Pons (tissue), 1 donor: ENCODE measurements around the gene PHF21B.
"Not testable (repeated sequence)": the region's sequence is repeated elsewhere in the genome, so short reads cannot be mapped to it uniquely, and the experiment has no call there.

ENCODE experiments used
- DNase-seq: peaks from one replicate; pipeline ENCODE4 v3.0.0-alpha.2; 2016; ENCODE audit warnings: low spot score

PHF21B gene

DNA sequence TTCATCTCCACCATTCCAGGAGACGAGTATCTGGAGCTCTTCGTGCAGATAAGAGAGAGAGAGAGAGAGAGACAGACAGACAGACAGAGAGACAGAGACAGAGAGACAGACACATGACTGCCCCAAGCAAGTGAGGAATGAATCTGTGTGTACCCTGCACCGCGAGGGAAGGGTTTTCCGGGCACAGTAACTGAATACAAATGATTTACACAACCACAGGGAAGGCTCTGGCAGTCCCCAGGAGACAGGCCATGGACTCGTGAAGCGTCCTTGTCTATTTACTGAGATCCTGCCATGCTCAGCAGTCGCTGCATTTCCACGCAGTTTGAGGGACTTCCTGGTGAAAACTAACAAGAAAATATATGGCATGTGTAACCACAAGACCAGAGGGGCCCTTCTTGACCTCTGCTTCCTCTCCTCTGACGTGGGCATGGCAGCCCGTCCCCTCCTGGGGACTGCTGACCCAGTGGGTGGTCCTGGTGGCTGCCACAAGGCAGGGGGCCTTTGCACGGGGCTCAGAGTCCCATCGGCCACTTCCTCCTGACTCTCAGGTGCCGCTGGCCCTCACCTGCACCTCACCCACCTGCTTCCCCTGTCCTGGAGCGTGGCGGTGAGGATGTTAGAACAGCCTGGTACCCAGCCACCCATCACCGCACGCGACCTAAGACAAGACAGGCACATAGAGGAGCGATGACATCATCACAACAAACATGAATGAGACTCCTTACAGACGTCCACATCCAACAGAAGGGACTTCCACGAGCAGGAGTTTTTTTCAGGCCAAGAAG, 75.9 kb downstream of the PHF21B start:
- DNase-seq = no peak

DNA sequence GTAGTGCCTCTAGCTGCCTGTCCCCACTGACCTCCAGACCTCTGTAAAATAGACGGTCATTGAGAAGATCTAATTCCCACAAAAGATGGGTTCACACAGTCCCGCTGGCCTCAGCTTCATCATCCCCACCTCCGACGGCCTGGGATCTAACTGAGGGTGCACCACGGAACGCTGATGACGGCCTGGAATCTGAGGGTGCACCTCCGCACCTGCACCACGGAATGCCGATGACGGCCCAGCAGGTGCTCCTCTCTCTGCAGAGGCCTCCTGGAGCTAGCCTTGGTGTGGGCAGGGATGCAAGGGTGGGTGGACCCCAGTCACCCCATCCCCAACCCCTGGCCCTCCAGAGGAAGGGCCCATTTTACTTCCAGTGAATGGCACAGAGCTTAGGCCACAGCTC, 77.3 kb downstream of the PHF21B start:
- DNase-seq = no peak

DNA sequence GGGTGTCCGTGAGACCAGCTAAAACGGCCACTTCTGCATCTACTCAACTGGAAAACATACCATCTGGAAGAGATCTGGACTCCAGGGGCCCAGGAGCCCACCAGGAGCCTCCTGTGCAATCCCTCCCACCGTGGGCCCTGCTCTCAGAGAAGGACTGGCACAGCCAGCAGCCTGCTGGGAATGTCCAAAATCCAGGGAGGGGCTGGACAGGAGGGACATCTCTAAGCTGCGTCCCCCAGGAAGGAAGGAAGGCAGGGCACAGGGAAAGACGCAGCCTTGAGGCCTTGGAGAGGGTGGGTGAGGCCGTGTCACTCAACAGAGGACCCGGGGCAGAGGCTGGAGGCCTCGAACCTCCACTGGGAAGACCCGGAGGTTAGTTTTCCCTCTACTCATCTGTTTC, 78.0 kb downstream of the PHF21B start:
- no peak for DNase-seq

DNA sequence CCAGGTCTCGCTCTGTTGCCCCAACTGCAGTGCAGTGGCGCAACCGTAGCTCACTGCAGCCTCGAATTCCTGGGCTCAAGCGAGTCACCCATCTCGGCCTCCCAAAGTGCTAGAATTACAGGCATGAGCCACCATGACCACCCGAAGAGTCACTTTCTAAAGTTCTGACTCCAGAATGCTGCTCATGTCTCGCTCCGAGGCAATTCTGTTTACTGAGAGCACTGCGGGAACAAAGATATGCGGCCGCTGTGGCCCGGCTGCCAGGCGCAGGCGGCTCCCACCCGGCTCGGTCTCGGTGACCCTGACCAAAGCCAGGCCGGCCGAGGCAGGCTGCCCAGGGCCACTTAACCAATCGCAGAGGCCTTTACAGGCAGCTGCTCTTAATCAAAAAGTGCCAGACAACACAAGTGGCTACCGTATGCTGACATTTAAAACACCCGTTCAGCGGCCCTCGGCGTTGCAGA, 78.7 kb downstream of the PHF21B start:
- peak; percentile 5 for DNase-seq

DNA sequence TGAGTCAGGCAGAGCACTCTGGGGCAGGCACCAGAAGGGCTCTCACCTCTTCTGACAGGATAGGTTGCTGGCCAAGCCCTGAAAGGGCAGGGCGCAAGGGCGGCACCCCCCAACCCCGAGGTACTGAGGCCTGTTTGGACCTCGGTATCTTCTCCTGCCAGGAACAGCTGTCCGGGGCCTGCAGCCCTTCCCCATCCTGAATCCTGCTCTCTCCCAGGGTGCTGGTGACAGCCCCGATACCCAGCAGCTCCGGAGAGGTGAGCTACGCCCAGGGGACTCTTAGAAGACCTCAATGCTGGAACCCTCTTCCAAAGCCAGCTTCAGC, 79.1 kb downstream of the PHF21B start:
- no peak for DNase-seq

DNA sequence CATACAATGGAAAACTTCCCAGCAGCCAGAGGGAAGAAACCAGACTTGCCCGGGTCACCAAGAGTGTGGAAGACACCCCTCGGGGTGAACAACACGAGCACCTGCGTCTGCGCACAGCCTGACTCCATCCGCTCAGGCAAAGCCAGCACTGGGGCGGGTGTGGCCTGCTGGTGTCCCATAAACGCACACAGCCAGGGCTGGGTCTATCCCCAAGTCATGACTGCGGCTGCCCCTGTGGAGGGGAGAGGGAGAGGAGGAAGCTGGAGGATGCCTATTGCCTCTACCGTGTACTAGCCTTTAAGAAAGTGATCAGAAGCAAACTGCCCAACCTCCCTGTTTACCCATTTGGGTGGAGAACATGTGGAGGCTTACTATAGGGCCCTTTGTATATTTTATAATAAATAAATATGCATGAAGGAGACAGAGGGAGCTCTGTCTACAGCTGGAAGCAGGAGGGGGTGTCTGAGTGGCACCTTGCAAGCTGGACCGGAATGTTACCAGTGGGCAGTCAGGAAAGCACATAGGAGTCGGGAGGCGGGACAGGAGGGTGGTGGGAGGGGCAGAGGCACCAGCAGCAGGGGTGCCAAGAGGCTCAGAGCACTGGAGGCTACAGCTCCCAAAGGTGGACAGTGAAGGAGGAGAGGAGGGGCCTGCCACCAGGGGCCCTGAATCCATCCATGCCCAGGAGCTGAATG, 79.6 kb downstream of the PHF21B start:
- no peak for DNase-seq

DNA sequence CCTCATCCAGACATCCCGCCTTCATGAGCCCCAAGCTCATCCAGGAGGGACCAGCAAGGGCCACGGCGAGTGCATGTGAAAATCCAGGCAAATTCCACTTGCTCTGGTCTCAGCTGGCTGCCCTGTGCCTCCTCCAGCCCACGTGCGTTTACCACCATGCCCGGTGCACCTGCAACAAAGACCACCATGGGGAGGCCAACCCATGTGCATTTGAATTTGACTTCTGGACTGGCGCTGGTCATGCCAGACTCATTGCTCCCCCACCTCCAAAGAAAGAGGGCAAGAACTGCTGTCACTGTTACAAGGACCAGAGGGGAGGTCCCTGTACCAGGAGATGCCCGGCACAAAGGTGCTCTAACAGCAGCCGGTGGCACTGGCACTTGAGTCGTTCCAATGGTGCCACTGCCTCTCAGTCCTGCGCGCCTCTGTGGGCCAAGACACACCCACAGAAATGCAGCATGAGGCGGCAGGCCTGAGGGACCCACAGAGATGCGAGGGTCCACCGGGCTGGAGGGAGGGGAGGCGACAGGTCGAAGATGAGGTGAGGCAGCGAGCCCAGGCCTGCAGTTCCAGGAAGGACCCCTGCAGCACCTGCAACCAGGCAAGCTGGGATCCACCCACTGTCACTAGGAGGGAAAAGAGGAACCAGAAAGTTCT, 80.3 kb downstream of the PHF21B start:
- no peak for DNase-seq

DNA sequence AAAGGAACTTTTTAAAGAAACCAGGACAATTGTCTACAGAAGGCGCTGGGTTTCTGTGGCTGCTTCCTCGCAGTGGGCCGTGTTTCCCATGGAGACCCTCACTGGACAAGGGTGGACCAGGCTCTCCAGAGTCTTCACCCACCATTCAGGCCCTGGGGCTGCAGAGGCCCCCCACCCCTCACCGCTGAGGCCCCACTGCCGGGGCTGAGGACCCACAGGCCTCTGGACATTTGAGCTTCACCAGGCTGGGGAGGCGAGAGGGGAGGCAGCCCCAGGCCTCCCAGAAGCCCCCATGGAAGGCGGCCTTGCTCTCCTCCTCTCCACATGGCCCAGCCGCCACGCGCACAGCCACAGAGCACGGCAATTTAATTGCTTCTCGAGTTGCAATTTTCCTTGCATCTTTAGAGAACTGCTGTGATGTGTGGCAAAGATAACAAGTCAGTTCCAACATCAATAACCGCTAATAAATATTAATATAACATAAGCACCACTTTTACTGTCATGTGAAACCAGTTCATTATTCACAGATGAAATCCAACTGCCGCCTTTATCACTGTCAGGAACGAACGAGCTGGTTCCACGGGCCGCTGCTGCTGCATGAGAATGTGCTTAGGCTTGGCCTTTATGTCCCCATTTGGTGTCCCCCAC, 81.0 kb downstream of the PHF21B start:
- no peak for DNase-seq

DNA sequence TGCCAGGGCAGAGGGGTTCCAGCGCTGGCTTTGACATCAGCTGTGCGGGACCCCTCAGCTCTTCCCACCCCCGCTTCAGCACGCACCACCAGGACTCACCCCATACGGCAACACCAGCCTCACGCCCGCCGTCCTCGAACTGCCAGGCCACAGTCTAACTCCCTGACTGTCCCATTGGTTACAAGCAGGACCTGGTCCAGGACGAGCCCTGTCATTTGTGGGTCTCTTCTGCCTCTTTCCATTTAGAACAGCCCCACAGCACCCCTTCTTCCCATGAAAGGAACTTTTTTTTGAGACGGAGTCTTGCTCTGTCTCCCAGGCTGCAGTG, 81.7 kb downstream of the PHF21B start:
- DNase-seq = no peak

DNA sequence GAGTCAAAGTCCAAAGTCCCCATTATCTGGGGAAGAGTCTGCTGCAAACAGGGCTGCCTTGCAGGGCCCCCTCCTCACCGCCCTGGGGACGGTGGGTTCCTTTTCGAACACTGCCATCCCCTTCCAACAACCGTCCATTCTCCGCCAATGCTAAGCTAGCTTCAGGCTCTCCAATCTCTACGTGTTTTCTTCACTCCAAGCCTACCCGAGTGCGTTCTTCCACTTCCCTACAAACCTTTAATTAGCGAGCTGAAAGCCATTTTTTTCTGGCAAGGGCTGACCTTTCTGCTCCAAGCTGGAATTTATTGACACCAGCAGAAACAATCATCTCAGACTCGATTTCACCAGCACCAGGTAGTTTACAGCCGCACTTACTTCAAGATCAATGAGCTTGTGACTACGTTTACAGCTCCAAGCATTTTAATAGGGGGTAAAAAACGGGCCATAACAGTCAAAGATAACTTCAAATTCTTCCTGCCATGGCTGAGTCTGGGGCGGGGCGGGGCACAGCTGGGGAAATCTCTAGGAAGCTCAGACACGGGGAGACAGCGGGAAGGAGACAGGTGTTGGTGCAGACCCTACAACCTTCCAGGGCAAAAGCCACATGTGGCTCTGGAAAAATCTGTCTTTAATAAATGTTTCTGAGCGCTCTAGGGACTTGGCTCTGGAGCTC, 82.2 kb downstream of the PHF21B start:
- DNase-seq = no peak

DNA sequence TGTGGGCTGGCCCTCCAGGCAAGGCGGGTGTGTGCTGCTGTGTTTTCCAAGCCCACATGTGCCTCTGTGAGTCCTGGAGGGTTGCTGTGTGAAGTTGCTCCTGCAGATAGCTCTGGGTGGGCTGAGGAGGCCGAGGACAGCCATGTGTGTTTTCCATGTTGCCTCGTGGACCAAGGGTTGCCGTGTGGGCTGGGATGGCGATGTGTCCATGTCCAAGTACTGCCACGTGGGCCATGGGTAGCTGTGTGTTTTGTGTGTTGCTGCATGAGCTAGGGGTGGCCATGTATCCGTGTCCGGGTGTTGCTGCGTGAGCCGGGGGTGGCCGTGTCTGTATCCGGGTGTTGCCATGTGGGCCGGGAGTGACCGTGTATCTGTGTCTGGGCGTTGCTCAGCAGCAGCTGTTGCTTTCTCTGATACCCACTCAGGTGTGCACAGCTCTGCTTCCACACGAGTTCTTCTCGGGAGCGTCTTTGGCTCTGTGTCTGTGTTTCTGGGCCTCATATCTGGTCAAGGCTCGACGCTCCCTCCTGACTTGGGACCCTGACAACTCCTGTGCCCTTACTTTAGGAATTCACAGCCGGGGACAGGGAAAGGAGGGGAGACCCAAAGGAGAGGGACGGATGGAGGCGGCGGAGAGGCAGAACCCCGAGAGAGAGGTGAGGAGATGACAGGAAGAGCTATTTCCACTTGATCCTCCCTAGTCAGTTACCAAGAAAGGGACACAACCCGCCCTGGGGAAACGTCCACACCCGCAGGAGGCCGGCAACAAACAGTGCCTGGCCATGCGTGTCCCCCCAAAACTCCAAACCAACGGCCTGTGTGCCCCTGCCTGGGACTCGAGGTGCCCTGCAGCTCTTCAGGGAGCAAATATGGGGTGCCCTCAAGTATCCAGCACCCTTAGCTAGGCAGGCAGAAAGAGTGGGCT, 83.1 kb downstream of the PHF21B start:
- no peak for DNase-seq

DNA sequence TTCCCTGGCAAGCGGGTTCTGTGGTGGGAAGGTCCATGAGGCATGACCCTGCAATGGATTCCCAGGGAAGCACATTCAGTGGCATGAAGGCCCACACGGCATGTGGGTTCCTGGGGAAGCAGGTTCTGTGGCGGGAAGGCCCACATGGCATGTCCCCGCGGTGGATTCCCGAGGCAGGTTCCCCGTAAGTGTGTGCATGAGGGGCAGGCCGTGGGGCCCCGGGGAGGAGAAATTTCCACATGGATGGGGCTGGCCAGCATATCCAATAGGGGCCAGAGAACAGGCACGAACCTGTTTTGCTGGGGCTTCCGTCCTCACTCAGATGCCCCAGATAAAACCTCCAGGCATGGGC, 83.7 kb downstream of the PHF21B start:
- no peak for DNase-seq

DNA sequence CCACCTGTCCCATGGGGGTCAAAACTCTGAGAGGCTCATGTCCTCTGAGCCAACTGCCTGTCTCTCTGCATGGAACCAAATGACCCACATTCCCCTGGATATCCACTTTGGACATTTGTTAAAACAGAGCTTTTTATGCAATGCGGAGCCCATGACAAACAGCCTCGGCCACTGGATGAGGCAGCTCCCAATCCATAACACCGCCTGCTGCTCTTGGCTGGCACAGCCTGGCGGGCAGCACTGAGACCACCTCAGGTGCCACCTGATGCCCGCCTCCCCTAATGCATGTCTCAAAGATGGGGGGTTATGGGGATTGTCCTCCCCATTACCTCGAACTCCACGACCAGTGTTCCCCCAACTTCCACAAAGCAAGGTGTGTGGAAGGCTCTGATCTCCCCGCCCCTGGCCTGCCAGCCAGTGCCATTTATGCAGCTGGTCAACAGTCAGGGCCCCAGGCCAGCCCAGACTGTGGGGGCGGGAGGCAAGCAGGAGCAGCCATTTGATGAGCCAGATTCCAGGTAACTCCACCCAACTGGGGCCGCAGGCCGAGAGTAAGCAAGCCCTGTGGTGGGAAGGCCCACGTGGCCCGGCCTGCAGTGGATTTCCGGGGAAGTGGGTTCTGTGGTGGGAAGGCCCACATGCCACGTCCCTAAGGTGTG, 84.2 kb downstream of the PHF21B start:
- DNase-seq = no peak

DNA sequence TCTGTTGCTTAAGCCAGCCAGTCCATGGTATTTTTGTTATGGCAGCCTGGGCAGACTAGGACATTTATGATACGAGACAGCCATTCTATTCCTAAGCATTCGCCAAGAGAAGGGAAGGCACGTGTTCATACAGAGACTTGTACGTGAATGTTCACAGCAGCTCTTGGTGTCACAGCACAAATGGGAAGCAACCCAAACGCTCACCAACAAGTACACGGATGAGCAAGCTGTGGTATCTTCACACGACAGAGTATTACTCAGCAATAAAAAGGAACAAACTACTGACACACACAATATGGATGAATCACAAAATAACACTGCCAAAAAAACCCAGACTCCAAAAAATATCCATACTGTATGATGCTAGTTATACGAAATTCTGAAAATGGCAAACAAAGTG, 85.1 kb downstream of the PHF21B start:
- no peak for DNase-seq

DNA sequence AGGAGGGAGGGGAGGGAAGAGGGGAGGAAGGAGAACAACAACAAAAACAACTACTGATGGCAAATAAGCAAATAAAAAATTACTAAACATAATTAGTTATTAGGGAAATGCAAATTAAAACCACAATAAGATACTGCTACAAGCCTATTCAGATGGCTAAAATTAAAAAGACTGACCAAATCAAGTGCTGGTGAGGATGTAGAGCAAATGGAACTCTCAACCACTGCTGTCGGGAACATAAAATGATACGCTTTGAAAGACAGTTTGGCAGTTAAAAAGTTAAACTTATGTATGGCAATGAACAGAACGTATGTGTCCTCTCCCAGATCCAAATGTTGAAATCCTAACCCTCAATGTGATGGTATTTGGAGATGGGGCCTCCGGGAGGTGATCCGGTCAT, 85.7 kb downstream of the PHF21B start:
- no peak for DNase-seq

DNA sequence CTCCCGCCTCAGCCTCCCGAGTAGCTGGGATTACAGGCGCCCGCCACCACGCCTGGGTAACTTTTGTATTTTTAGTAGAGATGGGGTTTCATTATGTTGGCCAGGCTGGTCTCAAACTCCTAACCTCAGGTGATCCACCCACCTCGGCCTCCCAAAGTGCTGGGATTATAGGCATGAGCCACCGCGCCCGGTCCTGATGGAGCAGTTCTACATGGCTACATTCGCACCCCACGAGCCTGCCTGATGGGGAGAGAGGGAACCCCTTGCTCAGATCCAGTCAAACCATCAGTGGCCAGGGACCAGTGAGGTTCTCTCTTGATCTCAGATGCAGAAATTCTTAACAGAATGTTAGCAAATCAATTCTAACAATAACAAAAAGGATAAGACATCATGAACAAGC, 88.0 kb downstream of the PHF21B start:
- not testable (repeated sequence) for DNase-seq

DNA sequence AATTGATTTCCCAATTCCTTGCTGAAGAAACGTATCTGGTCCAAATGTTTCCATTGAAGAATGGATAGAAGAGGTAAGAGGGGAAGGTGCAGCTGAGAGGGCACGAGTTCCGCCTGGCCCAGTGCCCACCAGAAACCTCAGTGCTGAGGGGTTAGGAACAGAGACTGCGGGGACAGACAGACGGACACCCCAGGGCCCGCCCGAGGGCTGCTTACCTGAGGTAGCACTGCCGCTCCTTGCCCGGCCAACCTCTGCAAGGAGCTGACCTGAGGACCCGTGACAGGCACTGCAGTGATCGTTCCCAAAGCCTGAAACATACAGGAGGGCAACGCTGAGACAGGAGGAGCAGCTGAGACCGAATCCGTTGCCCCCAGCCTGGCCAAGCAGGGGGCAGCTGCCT, 89.6 kb downstream of the PHF21B start:
- no peak for DNase-seq

DNA sequence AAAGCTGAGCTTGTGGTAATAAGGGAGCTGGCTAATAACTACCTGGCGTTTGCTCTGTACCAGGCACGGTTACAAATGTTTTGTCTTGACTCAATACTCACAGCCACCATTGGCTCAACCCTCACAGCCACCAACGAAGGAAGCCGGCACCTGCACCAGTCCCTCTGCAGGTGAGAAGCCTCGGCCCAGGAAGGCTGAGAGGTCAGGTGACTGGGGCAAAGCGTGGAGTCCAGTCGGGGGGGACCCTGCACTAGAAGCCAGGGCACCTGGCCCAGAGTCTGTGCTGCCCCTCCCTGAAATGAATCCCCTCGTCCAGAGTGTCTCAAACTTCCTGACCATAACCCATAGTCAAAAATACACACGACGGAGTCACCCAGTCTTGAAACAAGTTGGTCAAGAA, 90.1 kb downstream of the PHF21B start:
- DNase-seq = no peak

DNA sequence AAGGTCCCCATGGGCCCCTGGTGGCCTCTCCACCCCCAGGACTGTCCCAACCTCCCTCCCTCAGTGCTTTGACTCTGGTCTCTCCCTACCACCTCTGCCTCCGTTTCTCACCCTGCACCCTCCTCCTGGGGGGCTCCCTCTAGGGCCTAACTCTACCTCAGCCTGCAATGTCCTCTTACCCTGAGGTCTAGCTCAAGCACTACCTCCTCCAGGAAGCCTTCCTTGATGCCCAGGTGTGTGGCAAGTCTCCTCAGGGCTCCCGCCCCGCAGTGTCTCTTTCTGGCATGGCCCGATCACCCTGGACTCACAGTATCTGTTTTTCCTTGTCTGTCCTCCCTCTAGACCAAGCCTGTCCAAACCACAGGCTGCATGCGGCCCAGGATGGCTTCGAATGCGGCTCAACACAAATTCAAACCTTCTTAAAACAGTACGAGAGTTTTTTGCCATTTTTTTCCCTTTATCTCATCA, 90.8 kb downstream of the PHF21B start:
- DNase-seq = no peak

DNA sequence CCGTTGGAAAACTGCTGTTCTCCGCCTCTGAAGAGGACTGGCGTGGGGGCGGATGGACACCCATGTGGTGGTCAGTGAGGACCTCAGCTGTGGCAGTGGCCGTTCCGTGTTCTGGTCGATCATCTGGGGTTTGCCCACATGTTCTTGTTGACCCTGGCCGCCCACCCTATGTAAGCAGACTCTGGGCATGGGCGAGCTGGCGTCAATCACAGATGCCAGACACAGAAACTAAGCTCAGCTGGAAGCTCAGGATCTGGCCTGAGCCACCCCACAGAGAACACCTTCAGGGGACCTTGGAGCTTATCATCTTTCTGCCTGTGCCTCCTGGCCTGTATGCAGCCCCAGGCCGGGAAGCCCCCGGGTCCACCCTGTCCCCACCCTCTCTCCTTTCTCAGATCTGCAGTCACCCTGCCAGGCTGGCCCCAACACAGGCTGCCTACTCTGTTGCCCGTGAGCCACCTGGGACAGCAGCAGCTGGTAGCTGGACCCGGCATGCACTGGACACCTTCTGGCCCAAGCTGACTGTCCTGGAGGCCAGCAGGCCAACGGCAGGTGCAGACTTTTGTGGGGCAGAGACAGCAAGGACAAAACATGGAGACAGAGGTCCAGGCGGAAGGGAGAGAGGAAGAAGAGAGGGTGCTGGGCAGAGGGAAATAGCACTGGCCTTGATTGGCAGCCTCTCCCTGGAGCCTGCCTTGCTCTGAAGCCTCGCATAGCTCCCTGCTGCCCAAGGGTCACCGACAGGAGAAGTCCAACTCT, 91.5 kb downstream of the PHF21B start:
- no peak for DNase-seq
